SKM-1 treated with dmso at 0.1 percent for 144 hours (cell line): ENCODE data around the gene PSMD12.
"Not testable (repeated sequence)": the region's sequence is repeated elsewhere in the genome, so short reads cannot be mapped to it uniquely, and the experiment has no call there.

Source experiments
- DNase-seq: peaks from one replicate; lab custom pipeline; 2025; ENCODE audit not compliant: unreplicated experiment; lab: John Stamatoyannopoulos, UW

The PSMD12 gene

GRCh38 chr17:67359960-67360791 is 6.2 kb downstream of the PSMD12 start:
- no peak for DNase-seq

GRCh38 chr17:67358612-67359011 is 7.8 kb downstream of the PSMD12 start:
- DNase-seq, result no peak

GRCh38 chr17:67353929-67354574 is 12.3 kb downstream of the PSMD12 start:
- peak; percentile 84 for DNase-seq

- DNase-seq, result no peak
Measured at GRCh38 chr17:67353161-67353560, 13.2 kb downstream of the PSMD12 start.

GRCh38 chr17:67349420-67349819 is 17.0 kb downstream of the PSMD12 start:
- no peak for DNase-seq

DNA sequence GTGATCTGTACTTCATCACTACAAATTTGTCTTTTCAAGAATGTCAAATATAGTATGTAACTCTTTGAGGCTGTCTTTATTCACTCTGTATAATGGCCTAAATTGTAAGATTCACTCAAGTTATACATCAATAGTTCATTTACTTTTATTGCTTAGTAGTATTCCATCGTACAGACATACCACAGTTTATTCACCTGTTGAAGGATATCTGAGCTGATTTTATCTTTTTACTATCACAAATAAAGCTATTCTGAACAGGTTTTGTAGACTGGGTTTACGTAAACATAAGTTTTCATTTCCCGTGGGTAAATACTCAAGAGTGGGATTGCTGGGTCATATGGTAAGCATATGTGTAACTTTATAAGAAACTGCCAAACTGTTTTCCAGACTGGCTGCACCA is 18.6 kb downstream of the PSMD12 start:
- no peak for DNase-seq

DNA sequence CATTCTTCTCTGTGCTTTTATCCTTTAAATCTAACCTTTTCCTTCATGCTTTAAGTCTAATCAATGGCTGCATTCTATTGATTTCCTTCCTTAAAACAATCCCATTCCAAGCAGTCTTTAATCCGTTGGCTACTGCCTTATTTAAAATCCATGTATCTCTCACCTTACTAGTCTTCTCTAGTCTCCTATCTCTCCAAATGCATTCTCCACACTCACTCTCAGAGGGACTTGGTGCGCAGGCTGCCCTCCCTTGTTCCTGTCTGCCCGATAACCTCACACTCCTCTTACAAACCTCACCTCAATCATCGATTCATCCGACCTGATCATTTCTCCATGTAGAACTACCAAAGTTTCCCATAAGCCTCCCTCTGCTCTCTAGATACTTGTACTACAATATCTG is 23.1 kb downstream of the PSMD12 start:
- no peak for DNase-seq

GRCh38 chr17:67338353-67338752 is 28.0 kb downstream of the PSMD12 start:
- DNase-seq, result not testable (repeated sequence)

DNA sequence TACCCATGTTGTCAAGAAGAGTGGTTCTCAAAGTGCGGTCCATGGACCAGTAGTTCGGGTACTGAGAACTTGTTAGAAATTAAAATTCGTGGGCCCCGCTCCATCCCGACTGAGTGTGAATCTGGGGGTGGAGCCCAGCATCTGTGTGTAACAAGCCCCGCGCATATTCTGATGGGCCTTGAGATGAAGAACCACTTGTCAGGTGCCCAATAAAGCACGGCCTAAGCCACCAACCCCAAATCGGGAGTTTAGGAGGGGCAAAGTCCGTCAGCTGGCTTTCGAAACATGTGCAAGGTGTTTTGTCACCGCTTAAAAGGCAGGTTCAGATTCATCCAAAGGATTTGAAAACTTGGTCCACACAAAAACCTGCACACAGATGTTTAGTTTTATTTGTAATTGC is 29.5 kb downstream of the PSMD12 start:
- no peak for DNase-seq

DNA sequence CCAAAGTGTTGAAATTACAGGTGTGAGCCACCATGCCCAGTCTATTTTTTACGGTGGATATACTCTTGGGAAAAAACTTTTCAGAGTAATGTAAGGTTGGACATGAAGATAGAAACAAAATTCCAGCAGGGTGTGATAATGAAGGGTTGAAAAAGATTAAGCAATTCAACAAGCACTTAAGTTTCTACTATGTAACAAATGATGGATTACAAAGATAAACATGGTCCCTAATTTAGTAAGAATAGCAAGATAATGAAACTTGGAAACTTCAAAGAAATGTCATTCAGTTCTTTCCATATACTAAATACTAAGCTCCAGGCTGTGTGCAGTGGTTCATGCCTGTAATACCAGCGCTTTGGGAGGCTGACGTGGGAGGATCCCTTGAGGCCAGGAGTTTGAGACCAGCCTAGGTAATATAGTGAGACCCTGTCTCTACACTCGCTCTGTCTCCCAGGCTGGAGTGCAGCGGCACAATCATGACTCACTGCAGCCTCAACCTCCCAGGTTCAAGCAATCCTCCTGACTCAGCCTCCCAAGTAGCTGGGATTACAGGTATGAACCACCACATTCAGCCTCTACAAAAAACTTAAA is 31.0 kb downstream of the PSMD12 start:
- no peak for DNase-seq

- DNase-seq, result not testable (repeated sequence)
Measured at GRCh38 chr17:67332162-67332508, 34.2 kb downstream of the PSMD12 start.

DNA sequence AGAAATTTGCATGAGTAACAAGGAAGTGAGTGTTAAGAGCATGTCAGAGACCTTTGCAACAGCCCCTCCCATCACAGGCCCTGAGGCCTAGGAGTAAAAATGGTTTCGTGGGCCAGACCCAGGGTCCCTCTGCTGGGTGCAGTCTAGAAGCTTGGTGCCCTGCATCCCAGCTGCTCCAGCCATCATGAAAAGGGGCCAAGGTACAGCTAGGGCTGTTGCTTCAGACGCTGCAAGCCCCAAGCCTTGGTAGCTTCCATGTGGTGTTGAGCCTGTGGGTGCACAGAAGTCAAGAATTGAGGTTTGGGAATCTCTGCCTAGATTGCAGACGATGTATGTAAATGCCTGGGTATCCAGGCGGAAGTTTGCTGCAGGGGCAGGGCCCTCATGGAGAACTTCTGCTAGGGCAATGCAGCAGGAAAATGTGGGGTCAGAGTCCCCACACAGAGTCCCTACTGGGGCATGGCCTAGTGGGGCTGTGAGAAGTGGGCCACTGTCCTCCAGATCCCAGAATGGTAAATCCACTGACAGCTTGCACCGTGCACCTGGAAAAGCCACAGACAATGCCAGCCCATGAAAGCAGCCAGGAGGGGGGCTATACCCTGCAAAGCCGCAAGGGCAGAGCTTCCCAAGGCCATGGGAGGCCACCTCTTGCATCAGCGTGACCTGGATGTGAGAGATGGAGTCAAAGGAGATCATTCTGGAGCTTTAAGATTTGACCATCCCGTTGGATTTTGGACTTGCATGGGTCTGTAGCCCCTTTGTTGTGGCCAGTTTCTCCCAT is 34.8 kb downstream of the PSMD12 start:
- not testable (repeated sequence) for DNase-seq

GRCh38 chr17:67328026-67328425 is 38.4 kb downstream of the PSMD12 start:
- no peak for DNase-seq

DNA sequence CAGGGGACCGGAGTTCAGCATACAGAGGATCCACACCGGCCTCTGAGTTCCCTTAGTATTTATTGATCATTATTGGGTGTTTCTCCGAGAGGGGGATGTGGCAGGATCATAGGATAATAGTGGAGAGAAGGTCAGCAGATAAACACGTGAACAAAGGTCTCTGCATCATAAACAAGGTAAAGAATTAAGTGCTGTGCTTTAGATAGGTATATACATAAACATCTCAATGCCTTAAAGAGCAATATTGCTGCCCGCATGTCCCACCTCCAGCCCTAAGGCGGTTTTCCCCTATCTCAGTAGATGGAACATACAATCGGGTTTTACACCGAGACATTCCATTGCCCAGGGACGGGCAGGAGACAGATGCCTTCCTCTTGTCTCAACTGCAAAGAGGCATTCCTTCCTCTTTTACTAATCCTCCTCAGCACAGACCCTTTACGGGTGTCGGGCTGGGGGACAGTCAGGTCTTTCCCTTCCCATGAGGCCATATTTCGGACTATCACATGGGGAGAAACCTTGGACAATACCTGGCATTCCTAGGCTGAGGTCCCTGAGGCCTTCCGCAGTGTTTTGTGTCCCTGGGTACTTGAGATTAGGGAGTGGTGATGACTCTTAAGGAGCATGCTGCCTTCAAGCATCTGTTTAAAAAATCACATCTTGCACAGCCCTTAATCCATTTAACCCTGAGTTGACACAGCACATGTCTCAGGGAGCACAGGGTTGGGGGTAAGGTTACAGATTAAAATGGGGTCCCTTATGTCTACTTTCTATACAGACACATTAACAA is 39.2 kb downstream of the PSMD12 start:
- not testable (repeated sequence) for DNase-seq

DNA sequence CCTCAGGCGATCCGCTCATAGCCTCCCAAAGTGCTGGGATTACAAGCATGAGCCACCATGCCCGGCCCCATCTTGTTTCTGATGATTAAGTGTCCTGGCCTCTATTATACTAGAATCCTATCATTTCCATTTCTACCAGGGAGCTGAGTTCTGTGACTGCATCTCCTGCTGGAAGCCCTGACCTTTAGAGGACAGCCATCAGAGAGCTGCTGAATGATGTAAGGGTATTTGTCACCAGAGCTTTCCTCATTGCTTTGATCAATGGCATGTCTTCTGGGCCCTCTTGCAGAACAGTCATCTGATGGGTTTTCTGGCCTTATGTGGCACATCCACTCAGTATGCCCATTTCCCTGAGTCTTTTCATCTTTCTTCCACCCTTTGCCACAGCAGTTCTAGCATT is 39.9 kb downstream of the PSMD12 start:
- no peak for DNase-seq

- no peak for DNase-seq
Measured at GRCh38 chr17:67324330-67324729, 42.0 kb downstream of the PSMD12 start.

DNA sequence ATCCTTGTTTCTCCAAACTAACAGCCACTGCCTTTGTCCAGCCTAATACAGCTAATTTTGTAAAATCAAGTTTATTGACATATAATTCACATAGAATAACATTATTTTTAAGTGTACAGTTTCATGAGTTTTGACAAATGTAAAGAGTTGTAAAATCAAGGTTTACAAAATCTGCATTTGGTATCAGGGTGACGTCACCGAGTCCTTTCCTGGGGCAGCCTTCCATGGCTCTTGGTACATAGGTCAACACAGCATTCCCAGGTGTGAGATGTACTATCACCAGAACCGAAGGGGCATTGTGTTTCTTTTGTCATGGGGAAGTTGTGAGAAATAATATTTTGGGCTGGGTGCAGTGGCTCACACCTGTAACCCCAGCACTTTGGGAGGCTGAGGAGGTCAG is 42.9 kb downstream of the PSMD12 start:
- no peak for DNase-seq

DNA sequence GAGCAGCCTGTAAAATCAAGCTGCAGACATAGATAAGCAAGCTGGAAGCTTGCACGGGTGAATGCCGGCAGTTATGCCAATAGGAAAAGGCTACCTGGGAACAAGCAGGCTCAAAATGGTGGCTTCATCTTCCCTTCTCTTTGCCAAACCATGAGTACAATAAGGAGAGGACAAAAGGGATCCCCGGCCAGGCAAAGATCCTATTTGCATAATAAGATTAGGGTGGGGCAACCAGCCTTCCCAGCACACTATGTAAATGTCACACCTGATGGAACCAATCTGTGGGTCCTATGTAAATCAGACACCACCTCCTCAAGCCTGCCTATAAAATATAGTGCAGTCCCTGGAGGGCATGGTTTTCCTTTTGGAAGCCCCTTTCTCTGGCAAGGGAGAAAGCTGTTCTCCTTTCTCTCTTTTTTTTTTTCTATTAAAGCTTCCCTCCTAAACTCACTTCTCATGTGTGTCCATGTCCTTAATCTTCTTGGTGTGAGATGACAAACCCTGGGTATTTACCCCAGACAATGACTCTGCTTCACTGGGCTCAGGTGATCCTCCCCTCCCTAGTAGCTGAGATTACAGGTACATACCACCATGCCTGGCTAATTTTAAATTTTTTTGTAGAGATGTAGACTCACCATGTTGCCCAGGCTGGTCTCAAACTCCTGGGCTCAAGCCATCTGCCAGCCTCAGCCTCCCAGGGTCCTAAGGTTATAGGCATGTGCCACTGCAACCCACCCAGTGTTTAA is 44.2 kb downstream of the PSMD12 start:
- no peak for DNase-seq

- not testable (repeated sequence) for DNase-seq
Measured at GRCh38 chr17:67321486-67321885, 44.9 kb downstream of the PSMD12 start.

DNA sequence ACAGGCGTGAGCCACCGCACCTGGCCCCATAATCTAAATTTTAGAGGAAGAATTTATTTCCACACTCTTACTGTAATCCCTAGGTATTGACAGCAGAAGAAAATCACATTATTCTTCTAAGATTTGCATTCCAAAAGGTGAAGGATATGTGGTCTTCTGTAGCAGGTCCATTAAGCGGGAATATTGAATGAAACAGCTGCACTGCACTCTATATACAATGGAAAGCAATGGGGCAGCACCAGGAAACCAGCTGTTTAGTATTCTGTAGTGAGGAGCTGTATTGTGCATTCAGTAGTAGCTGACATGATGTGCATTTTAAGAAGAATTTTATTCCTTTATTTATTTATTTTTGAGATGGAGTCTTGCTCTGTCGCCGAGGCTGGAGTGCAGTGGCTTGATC is 49.6 kb downstream of the PSMD12 start:
- DNase-seq, result no peak
